ENCODE results near the gene DBN1. TPM values are rescaled to one million over a fixed set of nuclear protein-coding genes. Genes with fewer than 3 reads are reported as not detected.
A peak's percentile ranks its signal among the peaks of the same experiment; 100 is the strongest.

DBN1 gene
- total RNA-seq, 1 experiment from 2014 or later: 127 TPM

DNA sequence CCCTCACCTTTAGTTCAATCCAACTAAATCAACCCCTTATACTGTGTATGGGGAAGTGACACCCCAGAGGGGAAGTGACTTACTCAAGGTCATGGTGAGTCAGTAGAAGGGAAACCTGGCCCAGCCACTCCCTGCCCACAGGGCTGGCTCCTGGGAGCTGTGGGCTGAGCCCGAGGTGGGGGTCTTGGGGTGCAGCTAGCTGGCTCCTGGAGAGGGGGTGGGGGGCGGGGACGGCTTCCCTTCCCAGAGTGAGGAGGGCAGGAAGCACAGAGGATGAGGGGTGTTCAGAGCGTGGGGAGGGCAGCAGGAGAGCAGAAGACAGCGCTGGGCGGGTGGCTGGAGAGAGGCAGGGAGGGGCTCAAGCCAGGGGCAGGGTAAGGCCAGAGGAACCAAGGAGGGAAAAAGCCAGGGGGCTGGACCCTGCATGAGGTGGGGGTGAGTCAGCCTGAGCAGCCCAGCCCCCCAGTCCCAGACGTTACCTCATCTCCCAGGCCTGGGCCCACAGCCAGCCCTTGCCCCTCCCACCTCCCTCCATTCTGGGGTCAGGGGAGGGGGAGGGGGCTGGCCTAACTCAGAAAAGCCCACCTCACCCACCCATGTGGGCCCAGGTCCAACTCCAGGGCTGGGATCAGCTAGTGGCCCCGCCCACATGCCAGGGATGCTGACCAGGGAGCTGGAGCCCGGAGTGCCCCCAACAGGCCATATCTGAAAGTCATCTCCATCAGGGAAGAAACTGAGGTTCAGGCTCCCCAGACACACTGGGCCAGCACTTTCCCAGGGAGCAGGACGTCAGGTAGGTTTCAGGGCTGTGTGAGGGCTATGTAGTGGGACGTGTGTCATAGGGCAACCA, 21.1 kb upstream of the DBN1 start:
- ChIA-PET CTCF (interaction anchor here (1.5 kb wide), 1 partner anchor 52 kb away, joined by 4 read pairs; no protein-coding TSS in a partner anchor), POLR2A (ENCODE audit: unreplicated experiment) (interaction anchor here (0.9 to 1.0 kb wide), 2 partner anchors 52 to 193 kb away, joined by 3 to 4 read pairs; no protein-coding TSS in a partner anchor)
- Histone ChIP-seq H3K79me2 (ENCODE audit: low read length) (peaks cover 43% of the 10 kb centered on the region), H2AFZ (ENCODE audit: low read length) (no peak overlapping the region), H3K9ac (ENCODE audit: low read length) (peak overlapping the region; percentile 66), H3K36me3 (ENCODE audit: low read depth, low read length) (peaks cover 34% of the 10 kb centered on the region), H3K9me3 (ENCODE audit: low read length) (no peaks in the 10 kb centered on the region), H3K9me2 (replicated peaks; ENCODE audit: low read length) (no peaks in the 10 kb centered on the region), H3K27me3 (ENCODE audit: low read length) (no peaks in the 10 kb centered on the region), H3F3A (ENCODE audit: low read length, unreplicated experiment) (peaks cover 4% of the 10 kb centered on the region), H4K20me1 (ENCODE audit: low read length) (peaks cover 8% of the 10 kb centered on the region; the same call in 1 of the 2 replicates), H3K27ac (ENCODE audit: low read length) (peak overlapping the region; percentile 93), H3K4me2 (ENCODE audit: low read length) (peak overlapping the region; percentile 99), H3K4me1 (ENCODE audit: insufficient read depth, low read length) (peaks cover 41% of the 10 kb centered on the region), H3K4me3 (ENCODE audit: low read length) (peak overlapping the region; percentile 76)
- intact Hi-C loops (cut with micrococcal nuclease): loop anchor here (5.0 kb wide), 1 partner anchor 192 kb away; the partner anchor contains the start of genes PRELID1 and RAB24
- no TSS peak for BruUV-seq (replicated peaks)
- ATAC-seq (peak; percentile 41), DNase-seq (peak; percentile 90)
- TF ChIP-seq EZH2phosphoT487 (IDR thresholded peaks at IDR 0.05; ENCODE audit: borderline replicate concordance, low read length) (no peak), EZH2 (IDR thresholded peaks at IDR 0.05; ENCODE audit: low read length, unreplicated experiment) (no peak)
- TF ChIP-seq, protein P1, sequence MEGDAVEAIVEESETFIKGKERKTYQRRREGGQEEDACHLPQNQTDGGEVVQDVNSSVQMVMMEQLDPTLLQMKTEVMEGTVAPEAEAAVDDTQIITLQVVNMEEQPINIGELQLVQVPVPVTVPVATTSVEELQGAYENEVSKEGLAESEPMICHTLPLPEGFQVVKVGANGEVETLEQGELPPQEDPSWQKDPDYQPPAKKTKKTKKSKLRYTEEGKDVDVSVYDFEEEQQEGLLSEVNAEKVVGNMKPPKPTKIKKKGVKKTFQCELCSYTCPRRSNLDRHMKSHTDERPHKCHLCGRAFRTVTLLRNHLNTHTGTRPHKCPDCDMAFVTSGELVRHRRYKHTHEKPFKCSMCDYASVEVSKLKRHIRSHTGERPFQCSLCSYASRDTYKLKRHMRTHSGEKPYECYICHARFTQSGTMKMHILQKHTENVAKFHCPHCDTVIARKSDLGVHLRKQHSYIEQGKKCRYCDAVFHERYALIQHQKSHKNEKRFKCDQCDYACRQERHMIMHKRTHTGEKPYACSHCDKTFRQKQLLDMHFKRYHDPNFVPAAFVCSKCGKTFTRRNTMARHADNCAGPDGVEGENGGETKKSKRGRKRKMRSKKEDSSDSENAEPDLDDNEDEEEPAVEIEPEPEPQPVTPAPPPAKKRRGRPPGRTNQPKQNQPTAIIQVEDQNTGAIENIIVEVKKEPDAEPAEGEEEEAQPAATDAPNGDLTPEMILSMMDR (conservative IDR thresholded peaks at IDR 0.05; ENCODE audit: low read depth, low read length): peak; percentile 54

DNA sequence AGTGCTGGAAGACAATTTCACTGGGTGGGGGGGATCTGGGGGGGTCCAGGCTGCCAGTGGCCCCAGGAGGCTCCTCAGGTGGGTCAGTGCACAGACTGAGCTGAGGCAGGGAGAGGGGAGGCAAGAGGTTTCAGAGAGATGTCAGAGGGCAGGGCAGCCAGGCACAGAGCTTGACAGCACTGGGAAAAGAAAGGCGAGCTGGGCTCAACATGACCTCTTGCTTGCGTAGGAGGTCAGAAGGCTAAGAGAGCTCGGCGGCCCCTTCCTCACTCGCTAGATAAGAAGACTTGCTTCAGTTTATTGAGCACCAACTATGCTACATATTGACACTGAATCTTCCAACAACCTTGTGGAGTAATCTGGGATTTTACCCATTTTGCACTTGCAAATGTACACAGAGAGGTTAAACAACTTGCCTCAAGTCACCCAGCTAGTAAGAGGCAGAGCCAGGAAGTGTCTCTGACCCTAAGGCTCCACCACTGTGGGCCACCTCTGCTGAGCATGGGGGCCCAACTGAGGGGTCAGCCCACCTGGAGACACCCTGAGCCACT, 20.4 kb upstream of the DBN1 start:
- no TSS peak for BruUV-seq (replicated peaks)

More for the DNA sequence above, 20.4 kb upstream of the DBN1 start:
- ChIA-PET POLR2A (ENCODE audit: unreplicated experiment) (no interaction called here), CTCF (no interaction called here)
- Histone ChIP-seq H3K9me3 (ENCODE audit: low read length) (no peaks in the 10 kb centered on the region), H4K20me1 (ENCODE audit: low read length) (peaks cover 8% of the 10 kb centered on the region; the same call in 1 of the 2 replicates), H3K4me1 (ENCODE audit: insufficient read depth, low read length) (peaks cover 41% of the 10 kb centered on the region), H3K79me2 (ENCODE audit: low read length) (peaks cover 43% of the 10 kb centered on the region), H3K4me3 (ENCODE audit: low read length) (peak overlapping the region; percentile 46), H3K27me3 (ENCODE audit: low read length) (no peaks in the 10 kb centered on the region), H2AFZ (ENCODE audit: low read length) (no peak overlapping the region), H3K27ac (ENCODE audit: low read length) (peak overlapping the region; percentile 93), H3K9ac (ENCODE audit: low read length) (peak overlapping the region; percentile 66), H3K36me3 (ENCODE audit: low read depth, low read length) (peaks cover 40% of the 10 kb centered on the region), H3K9me2 (replicated peaks; ENCODE audit: low read length) (no peaks in the 10 kb centered on the region), H3K4me2 (ENCODE audit: low read length) (peak overlapping the region; percentile 99), H3F3A (ENCODE audit: low read length, unreplicated experiment) (peaks cover 4% of the 10 kb centered on the region)
- intact Hi-C loops (cut with micrococcal nuclease): no loop called here
- TF ChIP-seq, protein P1 (conservative IDR thresholded peaks at IDR 0.05; ENCODE audit: low read depth, low read length): no peak
- TF ChIP-seq EZH2 (IDR thresholded peaks at IDR 0.05; ENCODE audit: low read length, unreplicated experiment) (no peak), EZH2phosphoT487 (IDR thresholded peaks at IDR 0.05; ENCODE audit: borderline replicate concordance, low read length) (no peak)
- ATAC-seq (no peak), DNase-seq (no peak)

Measured in PC-3 (cell line).